C4-2B (cell line): Measurements from ENCODE around the gene DNLZ.
A peak's percentile ranks its signal among the peaks of the same experiment; 100 is the strongest.

Source experiments
- ZFX ChIP-seq: fragments of 450-650 bp; IDR thresholded peaks from 2 replicates; pipeline ENCODE4 v1.6.1; 2017
- TF ChIP-seq, protein P1 (sequence below): fragments of 450-650 bp; conservative IDR thresholded peaks from 2 replicates; pipeline ENCODE4 v1.5.1; 2017; ENCODE audit warnings: mild to moderate bottlenecking

DNA sequence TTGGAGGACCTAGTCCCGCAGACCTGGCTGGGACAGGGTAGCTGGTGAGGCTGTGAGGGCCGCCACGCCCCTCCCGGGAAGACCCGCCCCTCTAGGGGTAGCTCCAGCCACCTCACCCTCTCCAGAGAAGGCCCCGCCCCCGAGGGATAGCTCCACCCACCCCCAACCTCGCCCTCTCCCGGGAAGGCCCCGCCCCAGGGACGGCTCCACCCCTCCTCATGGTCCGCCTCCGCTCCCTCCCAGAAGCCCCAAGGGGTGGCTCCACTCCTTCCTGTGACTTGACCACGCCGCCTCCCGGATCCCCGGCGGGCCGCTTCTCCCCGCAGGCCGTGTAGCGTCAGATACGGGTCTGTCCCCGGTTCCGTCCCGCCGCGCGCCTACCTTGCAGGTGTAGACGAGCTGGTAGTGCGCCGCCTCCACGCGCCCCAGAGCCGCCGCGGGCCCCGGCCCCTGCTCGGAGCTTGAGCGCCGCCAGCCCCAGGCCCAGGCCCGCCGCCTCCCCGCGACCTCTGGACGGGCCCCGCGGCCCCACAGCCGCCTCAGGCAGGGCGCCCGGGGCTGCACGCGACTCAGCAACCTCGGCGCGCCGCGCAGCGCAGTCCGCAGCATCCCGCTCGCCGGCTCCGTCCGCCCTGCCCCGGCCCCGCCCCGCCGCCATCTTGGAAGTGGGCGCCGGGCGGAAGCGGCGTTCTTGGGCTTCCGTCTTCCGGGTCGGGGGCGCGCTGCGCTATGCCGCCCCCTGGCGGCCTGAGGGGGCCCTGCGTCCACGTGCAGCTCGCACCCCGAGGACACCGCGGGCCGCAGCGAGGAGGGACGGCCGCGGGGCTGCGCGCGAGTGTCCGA, at the start of gene DNLZ:
- TF ChIP-seq, protein P1, sequence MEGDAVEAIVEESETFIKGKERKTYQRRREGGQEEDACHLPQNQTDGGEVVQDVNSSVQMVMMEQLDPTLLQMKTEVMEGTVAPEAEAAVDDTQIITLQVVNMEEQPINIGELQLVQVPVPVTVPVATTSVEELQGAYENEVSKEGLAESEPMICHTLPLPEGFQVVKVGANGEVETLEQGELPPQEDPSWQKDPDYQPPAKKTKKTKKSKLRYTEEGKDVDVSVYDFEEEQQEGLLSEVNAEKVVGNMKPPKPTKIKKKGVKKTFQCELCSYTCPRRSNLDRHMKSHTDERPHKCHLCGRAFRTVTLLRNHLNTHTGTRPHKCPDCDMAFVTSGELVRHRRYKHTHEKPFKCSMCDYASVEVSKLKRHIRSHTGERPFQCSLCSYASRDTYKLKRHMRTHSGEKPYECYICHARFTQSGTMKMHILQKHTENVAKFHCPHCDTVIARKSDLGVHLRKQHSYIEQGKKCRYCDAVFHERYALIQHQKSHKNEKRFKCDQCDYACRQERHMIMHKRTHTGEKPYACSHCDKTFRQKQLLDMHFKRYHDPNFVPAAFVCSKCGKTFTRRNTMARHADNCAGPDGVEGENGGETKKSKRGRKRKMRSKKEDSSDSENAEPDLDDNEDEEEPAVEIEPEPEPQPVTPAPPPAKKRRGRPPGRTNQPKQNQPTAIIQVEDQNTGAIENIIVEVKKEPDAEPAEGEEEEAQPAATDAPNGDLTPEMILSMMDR = peak; percentile 100
- peak; percentile 82 for TF ChIP-seq ZFX
